HG02588 (cell line): ENCODE data around the gene MAPRE2.
"Not testable (repeated sequence)": the region's sequence is repeated elsewhere in the genome, so short reads cannot be mapped to it uniquely, and the experiment has no call there.

ENCODE experiments used
- ATAC-seq: cut with Tn5 transposase; IDR thresholded peaks from one replicate; pipeline ENCODE4 v1.9.1; 2021; ENCODE audit warnings: mild to moderate bottlenecking, moderate library complexity; ENCODE audit not compliant: unreplicated experiment

Gene MAPRE2

GRCh38 chr18:35088921-35089320 is 47.7 kb downstream of the MAPRE2 start:
- ATAC-seq: no peak

- ATAC-seq: no peak
These were observed 48.2 kb downstream of the MAPRE2 start for GRCh38 chr18:35089382-35089781.

- no peak for ATAC-seq
These were observed 48.8 kb downstream of the MAPRE2 start for GRCh38 chr18:35089891-35090550.

GRCh38 chr18:35091841-35092240 is 50.6 kb downstream of the MAPRE2 start:
- no peak for ATAC-seq

GRCh38 chr18:35095983-35096676 is 54.9 kb downstream of the MAPRE2 start:
- peak; percentile 86 for ATAC-seq

- ATAC-seq: no peak
These were observed 55.4 kb downstream of the MAPRE2 start for GRCh38 chr18:35096677-35097011.

GRCh38 chr18:35097195-35097594 is 56.0 kb downstream of the MAPRE2 start:
- ATAC-seq: no peak

GRCh38 chr18:35097763-35098162 is 56.5 kb downstream of the MAPRE2 start:
- no peak for ATAC-seq

GRCh38 chr18:35099911-35100310 is 58.7 kb downstream of the MAPRE2 start:
- no peak for ATAC-seq

GRCh38 chr18:35104391-35105051 is 63.3 kb downstream of the MAPRE2 start:
- no peak for ATAC-seq

GRCh38 chr18:35106013-35106844 is 65.0 kb downstream of the MAPRE2 start:
- no peak for ATAC-seq

- no peak for ATAC-seq
These were observed 65.6 kb downstream of the MAPRE2 start for GRCh38 chr18:35106845-35107148.

GRCh38 chr18:35107216-35107615 is 66.0 kb downstream of the MAPRE2 start:
- ATAC-seq: no peak

GRCh38 chr18:35108088-35108487 is 66.9 kb downstream of the MAPRE2 start:
- ATAC-seq: not testable (repeated sequence)

GRCh38 chr18:35110059-35110458 is 68.8 kb downstream of the MAPRE2 start:
- ATAC-seq: no peak

- ATAC-seq: no peak
These were observed 69.6 kb downstream of the MAPRE2 start for GRCh38 chr18:35110554-35111485.

- no peak for ATAC-seq
These were observed 71.5 kb downstream of the MAPRE2 start for GRCh38 chr18:35112696-35113095.

GRCh38 chr18:35114305-35114704 is 73.1 kb downstream of the MAPRE2 start:
- ATAC-seq: no peak

- ATAC-seq: no peak
These were observed 75.6 kb downstream of the MAPRE2 start for GRCh38 chr18:35116784-35117318.

GRCh38 chr18:35117372-35117771 is 76.2 kb downstream of the MAPRE2 start:
- ATAC-seq: no peak
